ENCODE data around the gene MGARP.

Gene MGARP

DNA sequence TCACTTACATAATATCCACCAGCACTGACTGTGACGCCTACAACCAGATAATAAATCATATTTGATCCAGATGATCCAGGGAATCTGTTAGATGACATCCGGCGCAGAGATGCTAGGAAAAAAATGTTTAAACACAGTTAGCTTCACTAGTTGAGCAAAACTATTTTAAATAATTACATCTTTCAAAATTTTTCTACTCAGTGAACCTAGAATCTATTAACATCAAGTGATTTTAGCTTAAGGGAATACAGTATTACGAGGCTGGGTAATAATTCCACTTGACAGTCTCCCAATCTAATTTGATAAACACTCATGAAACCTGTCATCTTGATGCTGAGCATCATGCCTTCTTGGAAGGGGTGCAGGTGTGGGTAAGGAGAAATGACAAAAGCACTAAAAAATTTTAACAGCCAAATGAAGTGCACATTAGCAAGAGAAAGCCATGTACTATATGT, 4.7 kb downstream of the MGARP start:
- Histone ChIP-seq H3K4me3 (ENCODE audit: low read length, poor library complexity, severe bottlenecking) (no peak overlapping the region), H4K20me1 (ENCODE audit: insufficient read depth, low read length, poor library complexity, severe bottlenecking) (no peaks in the 10 kb centered on the region), H2AFZ (ENCODE audit: low read length) (no peak overlapping the region), H3K4me1 (ENCODE audit: insufficient read depth, low read length, poor library complexity, severe bottlenecking) (no peaks in the 10 kb centered on the region), H3F3A (ENCODE audit: low read depth) (peaks cover 3% of the 10 kb centered on the region; the same call in 1 of the 2 replicates), H3K9ac (ENCODE audit: low read depth, low read length, poor library complexity, severe bottlenecking) (no peak overlapping the region), H3K9me2 (replicated peaks; ENCODE audit: low read depth, low read length) (no peaks in the 10 kb centered on the region), H3K36me3 (ENCODE audit: insufficient read depth, low read length) (no peaks in the 10 kb centered on the region), H3K79me2 (ENCODE audit: insufficient read depth, low read length) (no peaks in the 10 kb centered on the region), H3K9me3 (ENCODE audit: insufficient read depth, low read depth, low read length) (no peaks in the 10 kb centered on the region), H3K4me2 (ENCODE audit: low read depth, low read length, poor library complexity, severe bottlenecking) (no peak overlapping the region), H3K27me3 (ENCODE audit: insufficient read depth, low read length, poor library complexity, severe bottlenecking) (no peaks in the 10 kb centered on the region)
- TF ChIP-seq EZH2phosphoT487 (IDR thresholded peaks at IDR 0.05; ENCODE audit: borderline replicate concordance), result no peak
- TF ChIP-seq, protein P1, sequence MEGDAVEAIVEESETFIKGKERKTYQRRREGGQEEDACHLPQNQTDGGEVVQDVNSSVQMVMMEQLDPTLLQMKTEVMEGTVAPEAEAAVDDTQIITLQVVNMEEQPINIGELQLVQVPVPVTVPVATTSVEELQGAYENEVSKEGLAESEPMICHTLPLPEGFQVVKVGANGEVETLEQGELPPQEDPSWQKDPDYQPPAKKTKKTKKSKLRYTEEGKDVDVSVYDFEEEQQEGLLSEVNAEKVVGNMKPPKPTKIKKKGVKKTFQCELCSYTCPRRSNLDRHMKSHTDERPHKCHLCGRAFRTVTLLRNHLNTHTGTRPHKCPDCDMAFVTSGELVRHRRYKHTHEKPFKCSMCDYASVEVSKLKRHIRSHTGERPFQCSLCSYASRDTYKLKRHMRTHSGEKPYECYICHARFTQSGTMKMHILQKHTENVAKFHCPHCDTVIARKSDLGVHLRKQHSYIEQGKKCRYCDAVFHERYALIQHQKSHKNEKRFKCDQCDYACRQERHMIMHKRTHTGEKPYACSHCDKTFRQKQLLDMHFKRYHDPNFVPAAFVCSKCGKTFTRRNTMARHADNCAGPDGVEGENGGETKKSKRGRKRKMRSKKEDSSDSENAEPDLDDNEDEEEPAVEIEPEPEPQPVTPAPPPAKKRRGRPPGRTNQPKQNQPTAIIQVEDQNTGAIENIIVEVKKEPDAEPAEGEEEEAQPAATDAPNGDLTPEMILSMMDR (conservative IDR thresholded peaks at IDR 0.05; ENCODE audit: low read length), result no peak

DNA sequence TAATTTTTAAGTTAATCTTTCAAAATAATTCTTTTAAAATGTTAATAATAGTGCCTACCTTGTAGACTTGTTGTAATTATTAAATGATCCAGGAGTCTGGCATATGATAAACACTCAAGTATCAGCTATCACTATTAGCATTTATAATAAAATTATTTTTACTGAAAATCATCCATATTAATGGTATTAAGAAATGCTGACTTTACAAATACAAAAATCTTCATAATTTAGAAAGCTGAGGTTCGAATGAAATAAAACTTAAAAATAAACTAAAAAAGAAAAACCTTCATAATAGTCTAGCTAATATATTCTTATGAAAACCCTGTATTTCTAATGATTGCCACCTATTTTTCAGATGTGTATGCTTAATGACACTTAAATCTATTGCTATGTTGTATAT, 5.2 kb downstream of the MGARP start:
- Histone ChIP-seq H3K9ac (ENCODE audit: low read depth, low read length, poor library complexity, severe bottlenecking) (no peak overlapping the region), H3K4me2 (ENCODE audit: low read depth, low read length, poor library complexity, severe bottlenecking) (no peak overlapping the region), H3K27me3 (ENCODE audit: insufficient read depth, low read length, poor library complexity, severe bottlenecking) (no peaks in the 10 kb centered on the region), H2AFZ (ENCODE audit: low read length) (no peak overlapping the region), H3K9me2 (replicated peaks; ENCODE audit: low read depth, low read length) (no peaks in the 10 kb centered on the region), H3K4me3 (ENCODE audit: low read length, poor library complexity, severe bottlenecking) (no peak overlapping the region), H3F3A (ENCODE audit: low read depth) (peaks cover 3% of the 10 kb centered on the region; the same call in 1 of the 2 replicates), H3K36me3 (ENCODE audit: insufficient read depth, low read length) (no peaks in the 10 kb centered on the region), H3K79me2 (ENCODE audit: insufficient read depth, low read length) (no peaks in the 10 kb centered on the region), H4K20me1 (ENCODE audit: insufficient read depth, low read length, poor library complexity, severe bottlenecking) (no peaks in the 10 kb centered on the region), H3K9me3 (ENCODE audit: insufficient read depth, low read depth, low read length) (no peaks in the 10 kb centered on the region), H3K4me1 (ENCODE audit: insufficient read depth, low read length, poor library complexity, severe bottlenecking) (no peaks in the 10 kb centered on the region)
- TF ChIP-seq EZH2phosphoT487 (IDR thresholded peaks at IDR 0.05; ENCODE audit: borderline replicate concordance), result no peak
- TF ChIP-seq, protein P1 (conservative IDR thresholded peaks at IDR 0.05; ENCODE audit: low read length), result no peak

DNA sequence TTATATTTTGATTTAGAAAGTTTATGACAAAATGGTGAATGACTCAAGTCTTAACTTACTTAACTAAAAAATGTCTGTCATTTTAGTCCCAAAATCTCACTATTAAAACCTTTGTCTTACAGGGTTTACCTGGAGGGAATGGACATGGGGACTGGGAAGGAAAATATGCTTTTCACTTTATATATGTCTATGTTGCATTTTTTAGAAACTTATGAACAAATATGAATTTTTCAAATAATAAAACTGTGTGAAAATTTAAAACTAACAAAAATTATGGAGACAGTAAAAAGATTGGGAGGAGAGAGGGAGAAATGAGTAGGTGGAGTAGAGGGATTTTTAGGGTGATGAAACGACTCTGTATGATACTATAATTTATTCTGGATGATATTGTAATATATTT, 6.2 kb downstream of the MGARP start:
- no peaks in the 10 kb centered on the region for H3K36me3 ChIP-seq (ENCODE audit: insufficient read depth, low read length)
- peaks cover 3% of the 10 kb centered on the region; the same call in 1 of the 2 replicates for H3F3A ChIP-seq (ENCODE audit: low read depth)

More for the DNA sequence above, 6.2 kb downstream of the MGARP start:
- Histone ChIP-seq H3K4me3 (ENCODE audit: low read length, poor library complexity, severe bottlenecking) (no peak overlapping the region), H3K79me2 (ENCODE audit: insufficient read depth, low read length) (no peaks in the 10 kb centered on the region), H4K20me1 (ENCODE audit: insufficient read depth, low read length, poor library complexity, severe bottlenecking) (no peaks in the 10 kb centered on the region), H3K9me2 (replicated peaks; ENCODE audit: low read depth, low read length) (no peaks in the 10 kb centered on the region), H3K9me3 (ENCODE audit: insufficient read depth, low read depth, low read length) (no peaks in the 10 kb centered on the region), H3K9ac (ENCODE audit: low read depth, low read length, poor library complexity, severe bottlenecking) (no peak overlapping the region), H3K4me2 (ENCODE audit: low read depth, low read length, poor library complexity, severe bottlenecking) (no peak overlapping the region), H3K4me1 (ENCODE audit: insufficient read depth, low read length, poor library complexity, severe bottlenecking) (no peaks in the 10 kb centered on the region), H3K27me3 (ENCODE audit: insufficient read depth, low read length, poor library complexity, severe bottlenecking) (no peaks in the 10 kb centered on the region), H2AFZ (ENCODE audit: low read length) (no peak overlapping the region)
- TF ChIP-seq, protein P1 (conservative IDR thresholded peaks at IDR 0.05; ENCODE audit: low read length), result no peak
- TF ChIP-seq EZH2phosphoT487 (IDR thresholded peaks at IDR 0.05; ENCODE audit: borderline replicate concordance), result no peak

Measured in Loucy (cell line).